A549 treated with DMSO at 1 μM for 4 hours (cell line): ENCODE data around the gene NHLRC3. TPM values are rescaled to one million over a fixed set of nuclear protein-coding genes. Genes with fewer than 3 reads are reported as not detected.

Source experiments
- total RNA-seq: library from RNA; stranded (reverse); fragments of 200-300 nt; extraction: Qiagen RNA extraction; gene quantifications from 5 replicates; pipeline ENCODE4 v1.2.3, GENCODE V29; 2022; ENCODE audit warnings: low read depth

Gene NHLRC3, protein sequence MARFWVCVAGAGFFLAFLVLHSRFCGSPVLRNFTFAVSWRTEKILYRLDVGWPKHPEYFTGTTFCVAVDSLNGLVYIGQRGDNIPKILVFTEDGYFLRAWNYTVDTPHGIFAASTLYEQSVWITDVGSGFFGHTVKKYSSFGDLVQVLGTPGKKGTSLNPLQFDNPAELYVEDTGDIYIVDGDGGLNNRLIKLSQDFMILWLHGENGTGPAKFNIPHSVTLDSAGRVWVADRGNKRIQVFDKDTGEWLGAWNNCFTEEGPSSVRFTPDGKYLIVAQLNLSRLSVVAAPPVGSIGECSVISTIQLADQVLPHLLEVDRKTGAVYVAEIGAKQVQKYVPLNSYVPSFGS
- total RNA-seq, result 5.2 to 5.9 TPM (median 5.6 TPM) in 5 replicates

DNA sequence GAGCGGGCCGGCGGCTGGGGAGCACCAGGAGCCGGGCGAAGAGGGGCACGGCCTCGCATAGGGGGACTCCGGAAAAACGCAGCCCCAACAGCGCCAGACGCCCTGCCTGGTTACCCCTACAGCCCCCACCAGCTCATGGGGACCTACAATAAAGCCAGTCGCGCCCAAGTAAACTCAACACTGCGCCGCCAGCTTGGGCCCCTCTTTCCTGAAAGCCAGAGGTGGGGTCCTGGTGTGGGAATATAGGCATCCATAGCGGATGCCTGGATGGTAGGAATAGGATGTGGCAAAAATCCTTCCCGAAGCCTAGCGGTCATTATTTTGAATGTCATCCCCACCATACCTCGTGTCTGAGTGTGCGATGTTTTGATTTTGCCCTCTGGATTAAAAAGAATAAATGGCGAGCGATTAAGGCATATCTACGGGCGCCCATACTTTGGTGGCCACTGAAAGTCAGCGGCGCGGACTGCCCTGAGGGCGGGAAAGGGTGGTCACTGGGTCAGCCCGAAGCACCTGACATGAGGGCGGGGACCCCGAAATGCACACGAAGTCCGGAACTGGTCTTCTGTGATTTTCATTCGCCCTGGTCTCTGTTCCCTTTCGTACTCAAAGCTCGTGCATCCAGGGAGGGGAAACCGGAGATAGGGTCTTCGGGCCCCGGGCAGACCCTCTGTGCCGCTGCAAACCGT, at the start of gene NHLRC3, which contains the start of gene PROSER1:
Gene NHLRC3, plus strand, starts transcription at position 577 of the 689 bp plus-strand sequence. CDS start 184 bp downstream, outside the sequence.
Gene PROSER1, minus strand, starts transcription at position 210 of the 689 bp plus-strand sequence. CDS start 847 bp downstream, outside the sequence.

DNA sequence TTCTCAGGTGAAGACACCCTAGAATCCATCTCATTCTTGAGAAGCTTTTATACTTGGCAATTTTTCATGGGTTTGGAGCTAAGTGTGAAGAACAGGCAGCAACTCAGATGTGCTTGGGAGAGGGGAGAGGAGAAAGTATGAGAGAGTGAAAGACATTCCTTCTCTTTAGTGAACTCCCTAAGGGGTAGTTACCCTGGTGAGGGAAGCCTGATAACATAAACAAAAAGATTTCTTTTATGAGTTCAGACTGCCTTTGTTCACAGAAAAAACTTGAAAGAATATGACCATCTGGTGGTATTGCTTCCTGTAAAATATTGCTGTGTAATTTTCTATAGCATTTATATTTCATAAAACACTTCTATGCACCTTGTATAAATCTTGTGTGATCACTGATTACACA, 47.6 kb upstream of the NHLRC3 start, which contains the start of gene STOML3:
Gene STOML3, minus strand, starts transcription at position 139 of the 400 bp plus-strand sequence. Its CDS starts 110 bp downstream, at position 29.

Other genes with a start within 250 kb of the NHLRC3 start
- gene STOML3, start 47.6 kb upstream of the NHLRC3 start, total RNA-seq, result not detected in 5 replicates
- 11.5 to 14.2 TPM (median 12.7 TPM) in 5 replicates for gene PROSER1, start 367 bp upstream of the NHLRC3 start, total RNA-seq